Testis (tissue), 2 donors: ENCODE results near the gene PCDHGC4.

Experiments used
- POLR2A ChIP-seq: fragments of 450-650 bp; IDR thresholded peaks from one replicate; pipeline ENCODE4 v1.6.1; 2017; ENCODE audit warnings: antibody characterized with exemption, mild to moderate bottlenecking, moderate library complexity
- TF ChIP-seq, protein P1 (sequence below), 3 experiments: fragments of 450-650 bp in 2 of 3; fragments of 200-600 bp in 1 of 3; sonication (generic) in 1 of 3; IDR thresholded peaks; one replicate each; pipeline ENCODE4 v1.5.1; 2016 to 2019; ENCODE audit warnings: antibody characterized with exemption in 3 of 3, mild to moderate bottlenecking in 2 of 3, moderate library complexity in 1 of 3

GRCh38 chr5:141465351-141465750 lies 19.5 kb upstream of the PCDHGC4 start:
- TF ChIP-seq, protein P1, sequence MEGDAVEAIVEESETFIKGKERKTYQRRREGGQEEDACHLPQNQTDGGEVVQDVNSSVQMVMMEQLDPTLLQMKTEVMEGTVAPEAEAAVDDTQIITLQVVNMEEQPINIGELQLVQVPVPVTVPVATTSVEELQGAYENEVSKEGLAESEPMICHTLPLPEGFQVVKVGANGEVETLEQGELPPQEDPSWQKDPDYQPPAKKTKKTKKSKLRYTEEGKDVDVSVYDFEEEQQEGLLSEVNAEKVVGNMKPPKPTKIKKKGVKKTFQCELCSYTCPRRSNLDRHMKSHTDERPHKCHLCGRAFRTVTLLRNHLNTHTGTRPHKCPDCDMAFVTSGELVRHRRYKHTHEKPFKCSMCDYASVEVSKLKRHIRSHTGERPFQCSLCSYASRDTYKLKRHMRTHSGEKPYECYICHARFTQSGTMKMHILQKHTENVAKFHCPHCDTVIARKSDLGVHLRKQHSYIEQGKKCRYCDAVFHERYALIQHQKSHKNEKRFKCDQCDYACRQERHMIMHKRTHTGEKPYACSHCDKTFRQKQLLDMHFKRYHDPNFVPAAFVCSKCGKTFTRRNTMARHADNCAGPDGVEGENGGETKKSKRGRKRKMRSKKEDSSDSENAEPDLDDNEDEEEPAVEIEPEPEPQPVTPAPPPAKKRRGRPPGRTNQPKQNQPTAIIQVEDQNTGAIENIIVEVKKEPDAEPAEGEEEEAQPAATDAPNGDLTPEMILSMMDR (IDR thresholded peaks at IDR 0.05): no peak
- no peak for TF ChIP-seq POLR2A
